HG03439 (cell line): ENCODE measurements around the gene RPS24.

Experiments
- ATAC-seq: cut with Tn5 transposase; IDR thresholded peaks from one replicate; pipeline ENCODE4 v1.9.1; 2021; ENCODE audit warnings: mild to moderate bottlenecking, moderate library complexity; ENCODE audit not compliant: unreplicated experiment

RPS24 gene

DNA sequence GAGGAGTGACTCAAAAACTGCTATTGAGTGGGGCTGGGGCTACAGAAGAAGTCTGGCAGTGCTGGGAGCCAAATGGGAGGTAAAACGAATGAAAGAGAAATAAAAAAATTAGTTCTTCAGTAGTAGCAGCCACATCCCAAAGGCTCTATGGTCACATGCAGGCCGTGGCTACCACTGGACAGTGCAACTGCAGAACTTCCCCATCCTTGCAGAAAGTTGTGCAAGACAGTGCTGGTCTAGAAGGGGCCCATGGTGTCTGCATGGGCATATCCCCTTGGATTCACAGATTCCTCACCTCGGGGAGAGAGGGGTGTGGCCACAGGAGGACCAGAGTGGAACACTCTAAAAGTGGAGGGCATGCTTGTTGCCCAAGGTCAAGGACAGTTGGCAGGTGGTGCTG lies 47.6 kb downstream of the RPS24 start:
- ATAC-seq = no peak

DNA sequence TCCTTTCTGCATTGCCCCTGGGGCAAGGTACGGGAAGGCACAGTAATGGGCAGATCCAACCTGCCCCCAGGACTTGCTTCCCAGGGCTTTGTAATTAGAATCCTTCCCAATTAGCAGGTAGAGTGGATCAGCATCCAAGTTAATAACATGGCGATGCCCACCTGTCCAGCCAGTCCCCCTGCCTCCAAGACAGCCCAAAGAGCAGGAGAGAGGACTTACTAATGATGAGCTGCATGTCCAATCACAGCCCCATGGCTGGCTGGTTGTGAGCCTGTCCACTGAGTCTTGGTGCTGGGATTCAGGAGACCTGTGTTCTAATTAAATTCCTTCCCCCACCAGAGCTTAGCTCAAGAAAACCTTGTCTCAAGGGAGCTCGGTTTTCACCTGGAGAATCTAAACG lies 49.0 kb downstream of the RPS24 start:
- ATAC-seq = no peak
